GM19468 (cell line): ENCODE measurements around the gene MRPL43.

ENCODE experiments used
- ATAC-seq: cut with Tn5 transposase; IDR thresholded peaks from one replicate; pipeline ENCODE4 v1.9.1; 2021; ENCODE audit warnings: mild to moderate bottlenecking, moderate library complexity, moderate number of reproducible peaks; ENCODE audit not compliant: unreplicated experiment; ENCODE audit errors: extremely low read depth

MRPL43 gene

DNA sequence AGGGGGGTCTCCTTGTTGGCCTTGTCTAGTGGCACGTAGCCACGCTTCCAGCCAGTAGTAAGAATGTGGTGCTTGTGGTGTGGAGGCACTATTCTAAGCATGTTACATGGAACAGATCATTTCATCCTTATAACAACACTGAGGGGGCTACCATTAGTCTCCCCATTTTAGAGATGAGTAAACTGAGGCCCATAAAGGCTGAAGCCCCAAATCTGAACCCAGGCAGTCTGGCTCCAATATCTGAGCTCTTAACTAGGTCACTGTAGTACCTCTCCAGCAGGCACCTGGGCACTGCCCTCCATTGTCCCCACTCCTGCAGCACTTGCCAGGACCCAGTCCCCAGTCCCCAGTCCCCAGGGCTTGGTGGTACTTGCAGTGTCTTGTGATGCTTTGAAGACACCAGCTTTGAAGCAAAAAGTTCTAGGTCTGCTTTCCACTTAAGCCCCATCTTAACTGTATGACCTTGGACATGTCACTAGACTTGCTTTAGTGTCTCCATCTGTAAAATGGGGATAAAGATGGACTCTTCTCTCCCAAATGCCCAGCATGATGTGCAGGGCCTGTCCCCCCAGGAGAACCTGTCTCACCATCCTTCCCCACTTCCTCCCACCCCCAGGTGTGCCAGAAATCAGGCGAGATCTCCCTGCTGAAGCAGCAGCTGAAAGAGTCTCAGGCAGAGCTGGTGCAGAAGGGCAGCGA, 18.7 kb upstream of the MRPL43 start:
- ATAC-seq = no peak

- ATAC-seq = no peak
Observed at GRCh38 chr10:101005361-101005760, 18.1 kb upstream of the MRPL43 start.

DNA sequence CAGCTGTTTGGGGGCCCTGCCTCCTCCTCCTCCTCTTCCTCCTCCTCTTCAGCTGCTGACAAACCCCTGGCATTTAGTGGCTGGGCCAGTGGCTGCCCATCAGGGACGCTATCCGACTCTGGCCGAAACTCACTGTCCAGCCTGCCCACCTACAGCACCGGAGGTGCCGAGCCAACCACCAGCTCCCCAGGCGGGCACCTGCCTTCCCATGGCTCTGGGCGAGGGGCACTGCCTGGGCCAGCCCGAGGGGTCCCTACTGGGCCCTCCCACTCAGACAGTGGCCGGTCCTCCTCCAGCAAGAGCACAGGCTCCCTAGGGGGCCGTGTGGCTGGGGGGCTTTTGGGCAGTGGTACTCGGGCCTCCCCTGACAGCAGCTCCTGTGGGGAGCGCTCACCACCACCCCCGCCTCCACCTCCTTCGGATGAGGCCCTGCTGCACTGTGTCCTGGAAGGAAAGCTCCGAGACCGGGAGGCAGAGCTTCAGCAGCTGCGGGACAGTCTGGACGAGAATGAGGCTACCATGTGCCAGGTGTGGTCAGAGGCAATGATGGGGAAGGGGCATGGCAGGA, 16.4 kb upstream of the MRPL43 start:
- ATAC-seq = no peak

- no peak for ATAC-seq
Observed at GRCh38 chr10:101002456-101002855, 15.2 kb upstream of the MRPL43 start.

- no peak for ATAC-seq
Observed at GRCh38 chr10:101001659-101002035, 14.3 kb upstream of the MRPL43 start.

DNA sequence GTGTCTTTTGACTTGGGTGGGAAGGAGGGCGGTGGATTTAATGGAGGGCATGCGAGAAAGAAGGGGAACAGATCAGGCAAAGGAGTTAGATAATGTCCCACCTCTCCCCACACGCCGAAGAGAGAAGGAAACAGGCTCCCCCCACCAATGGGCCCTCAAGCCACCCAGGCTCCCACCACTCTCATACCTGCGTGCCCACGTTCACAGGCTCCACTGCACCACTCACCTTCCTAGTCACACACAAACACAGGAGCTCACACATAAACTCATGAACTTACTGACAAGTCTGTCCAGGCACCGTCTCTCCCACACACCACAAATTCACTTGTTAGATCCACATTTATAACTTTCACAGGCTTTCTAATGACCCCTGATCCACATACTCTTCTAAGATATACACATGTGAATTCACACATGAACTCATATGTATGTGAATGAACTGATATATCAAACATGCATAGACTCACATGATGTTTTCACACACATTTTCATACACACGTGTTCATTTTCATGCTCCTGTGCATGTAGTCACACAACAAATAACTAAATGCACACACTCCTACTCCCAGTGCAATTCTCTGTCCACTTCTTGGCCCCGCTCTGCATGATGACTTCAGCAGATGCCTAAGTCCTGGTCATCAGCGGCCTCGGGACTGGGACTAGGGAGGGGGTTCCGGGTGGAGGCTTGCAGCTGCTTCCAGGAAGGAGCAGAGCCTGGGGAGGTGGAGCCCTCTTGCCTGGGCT, 13.8 kb upstream of the MRPL43 start:
- no peak for ATAC-seq

GRCh38 chr10:101000127-101000914, 13.0 kb upstream of the MRPL43 start:
- ATAC-seq = no peak

DNA sequence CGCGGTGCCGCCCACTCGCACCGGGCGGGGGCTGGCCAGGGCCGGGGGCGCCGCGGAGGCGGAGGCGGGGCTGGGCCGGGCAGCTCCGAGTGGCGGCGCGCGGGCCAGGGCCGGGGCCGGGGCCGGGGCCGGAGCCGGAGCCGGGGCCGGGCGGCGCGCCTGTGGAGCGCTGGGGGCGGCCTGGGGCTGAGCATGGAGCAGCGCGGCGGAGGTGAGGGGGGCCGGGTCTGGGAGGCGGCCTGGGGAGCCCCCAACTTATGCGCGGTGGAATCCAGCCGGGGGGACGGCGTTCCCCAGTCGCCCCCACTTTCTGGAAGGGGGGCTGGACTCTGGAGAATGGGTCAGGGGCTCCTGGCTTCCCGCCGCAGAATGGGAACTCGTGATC, 12.4 kb upstream of the MRPL43 start, which contains the start of gene LZTS2:
TSS of gene LZTS2 (plus strand) at position 67 of the 385 bp plus-strand sequence. CDS start 2,731 bp downstream, outside the sequence.
- ATAC-seq = no peak

DNA sequence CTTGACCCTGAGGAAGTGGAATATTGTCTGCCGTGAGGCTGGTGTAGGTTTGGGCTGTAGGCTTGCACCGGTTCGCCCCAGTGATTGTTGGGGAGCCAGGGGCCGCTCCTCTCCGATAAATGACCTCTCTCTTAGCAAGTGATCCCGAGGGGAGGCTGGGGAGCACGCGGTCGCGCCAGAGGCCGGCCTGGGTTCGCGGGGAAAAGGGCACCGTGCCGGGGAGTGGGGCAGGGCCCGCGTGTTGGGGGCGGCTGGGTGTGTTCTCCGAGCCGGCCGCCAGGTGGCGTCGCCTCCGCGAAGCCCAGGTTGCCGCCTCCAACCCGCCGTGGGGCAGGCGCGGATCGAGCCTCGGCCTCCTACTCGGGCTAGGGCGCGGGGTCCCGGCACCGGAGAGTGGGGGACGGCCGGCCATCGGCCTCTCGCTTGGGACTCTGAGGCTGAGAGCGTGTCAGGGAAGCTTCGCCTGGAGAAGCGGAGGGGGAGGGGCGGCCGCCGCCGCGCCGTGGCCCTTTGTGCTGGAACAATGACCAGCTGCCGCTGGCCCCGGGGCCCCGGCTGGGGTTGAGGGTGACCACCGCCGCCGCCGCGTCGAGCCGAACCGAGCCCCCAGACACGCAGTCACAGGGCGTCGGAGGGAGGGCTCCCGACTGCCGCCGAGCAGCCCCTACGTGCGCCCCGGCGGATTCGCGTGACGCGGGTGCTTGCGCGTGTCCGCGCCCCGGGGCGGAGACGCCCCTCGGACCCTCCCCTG, 11.9 kb upstream of the MRPL43 start:
- ATAC-seq = no peak

- no peak for ATAC-seq
Observed at GRCh38 chr10:100998183-100998990, 11.1 kb upstream of the MRPL43 start.

DNA sequence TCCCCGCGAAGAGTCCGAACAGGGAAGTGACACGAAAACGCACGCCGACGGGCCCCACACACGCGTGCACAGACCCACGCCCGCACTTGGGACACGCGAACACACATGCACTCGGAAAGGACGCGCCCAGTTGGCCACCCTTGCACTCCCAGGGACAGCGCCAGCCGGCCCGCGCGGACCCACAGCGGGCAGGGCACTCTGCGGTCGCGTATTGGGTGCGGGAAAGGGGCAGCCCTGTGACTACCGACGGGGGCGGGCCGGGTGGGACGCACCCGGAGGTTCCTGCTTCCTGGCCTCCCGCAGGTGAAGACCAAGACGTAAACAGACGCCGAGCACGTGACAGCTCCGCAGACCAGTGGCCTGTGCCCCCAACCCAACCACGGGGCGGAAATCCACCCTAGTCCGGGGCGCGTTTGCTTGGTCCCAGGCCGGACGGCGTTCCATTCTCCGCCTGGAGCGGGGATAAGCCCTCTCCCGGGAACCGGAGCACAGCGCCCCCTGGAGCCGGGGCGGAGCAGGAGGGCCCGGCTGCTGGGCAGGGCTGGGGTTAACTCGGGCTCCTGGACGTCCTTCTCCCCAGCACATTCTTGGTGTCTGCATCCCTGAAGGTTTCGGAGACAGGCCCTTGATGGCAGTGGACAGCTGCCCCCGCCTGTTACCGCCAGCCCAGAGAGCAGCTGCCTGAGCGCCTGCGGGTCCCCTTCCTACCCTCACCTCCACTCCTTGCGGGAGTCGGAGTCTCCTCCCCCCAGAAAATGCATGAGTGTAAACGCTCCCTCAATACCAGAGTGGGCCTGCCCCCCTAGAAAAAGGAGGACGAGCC, 10.3 kb upstream of the MRPL43 start:
- no peak for ATAC-seq

- no peak for ATAC-seq
Observed at GRCh38 chr10:100996678-100997359, 9.5 kb upstream of the MRPL43 start.

DNA sequence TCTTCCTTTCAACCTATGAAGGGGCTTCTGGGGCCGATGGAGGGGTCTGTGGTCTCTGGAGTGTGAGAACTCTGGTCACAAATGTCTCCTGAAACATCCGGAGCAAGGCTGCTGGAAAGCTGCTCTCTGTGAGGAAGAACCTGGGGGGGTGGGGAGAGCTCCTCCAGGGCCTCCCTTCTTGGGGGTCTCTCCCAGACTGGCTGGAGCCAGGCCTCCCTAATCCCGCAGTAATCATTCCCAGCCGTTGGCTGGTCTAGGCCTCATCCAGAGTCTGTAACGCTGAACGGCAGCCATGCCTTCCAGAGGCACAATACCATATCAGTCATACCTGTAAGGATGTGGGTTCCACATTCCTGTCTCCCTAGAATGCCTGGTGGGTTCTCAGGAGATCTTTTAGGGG, 7.9 kb upstream of the MRPL43 start:
- no peak for ATAC-seq

- no peak for ATAC-seq
Observed at GRCh38 chr10:100993986-100994708, 6.8 kb upstream of the MRPL43 start.

DNA sequence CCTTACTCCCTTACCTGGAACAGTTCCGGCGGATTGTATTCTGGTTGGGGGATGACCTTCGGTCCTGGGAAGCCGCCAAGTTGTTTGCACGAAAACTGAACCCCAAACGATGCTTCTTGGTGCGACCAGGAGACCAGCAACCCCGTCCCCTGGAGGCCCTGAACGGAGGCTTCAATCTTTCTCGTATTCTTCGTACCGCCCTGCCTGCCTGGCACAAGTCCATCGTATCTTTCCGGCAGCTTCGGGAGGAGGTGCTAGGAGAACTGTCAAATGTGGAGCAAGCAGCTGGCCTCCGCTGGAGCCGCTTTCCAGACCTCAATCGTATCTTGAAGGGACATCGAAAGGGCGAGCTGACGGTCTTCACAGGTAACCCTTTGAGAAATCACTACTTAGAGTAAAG, 1.8 kb upstream of the MRPL43 start:
- no peak for ATAC-seq

DNA sequence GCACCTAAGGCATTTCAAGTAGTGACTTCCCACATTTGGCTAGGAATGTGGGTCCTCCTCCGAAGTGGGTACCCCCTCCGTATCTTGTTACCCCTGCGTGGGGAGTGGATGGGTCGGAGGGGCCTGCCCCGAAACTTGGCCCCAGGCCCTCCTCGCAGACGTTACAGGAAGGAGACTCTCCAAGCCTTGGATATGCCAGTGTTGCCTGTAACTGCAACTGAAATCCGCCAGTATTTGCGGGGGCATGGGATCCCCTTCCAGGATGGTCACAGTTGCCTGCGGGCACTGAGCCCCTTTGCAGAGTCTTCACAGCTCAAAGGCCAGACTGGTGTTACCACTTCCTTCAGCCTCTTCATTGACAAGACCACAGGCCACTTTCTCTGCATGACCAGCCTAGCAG, 869 bp upstream of the MRPL43 start:
- no peak for ATAC-seq

GRCh38 chr10:100987685-100988049, 370 bp upstream of the MRPL43 start:
- ATAC-seq = no peak
